CD4-positive, alpha-beta T cell treated with Interleukin-17A for 1 hour (primary cell): ENCODE data around the gene KDM4B.

Experiments
- DNase-seq: peaks from one replicate; pipeline ENCODE4 v3.0.0-alpha.2; 2020

Gene KDM4B

DNA sequence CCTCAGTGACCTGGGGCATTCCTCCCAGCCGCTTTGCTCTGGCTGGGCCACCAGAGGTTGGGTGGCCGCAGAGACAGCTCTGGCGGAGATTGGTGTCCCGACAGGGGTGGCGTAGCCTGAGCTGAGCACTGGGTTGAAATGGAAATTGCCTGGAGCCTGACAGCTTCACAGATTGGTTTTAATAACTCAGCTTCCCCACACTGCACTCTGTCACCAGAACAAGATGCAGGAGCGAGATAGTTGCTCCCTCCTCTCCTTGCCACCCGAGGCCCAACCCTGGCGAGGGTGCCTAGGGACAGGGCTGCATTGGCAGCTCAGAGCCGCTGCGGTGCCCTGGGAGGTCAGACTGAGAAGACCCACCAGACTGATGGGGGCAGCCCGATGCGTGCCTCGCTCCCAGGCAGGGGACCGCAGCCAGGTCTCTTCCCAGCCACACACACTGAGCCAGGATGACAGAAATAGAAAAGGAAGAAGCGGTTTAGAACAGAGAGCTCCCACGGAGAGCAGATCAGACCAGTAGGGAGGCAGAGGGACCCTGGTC is 84.1 kb downstream of the KDM4B start:
- no peak for DNase-seq

DNA sequence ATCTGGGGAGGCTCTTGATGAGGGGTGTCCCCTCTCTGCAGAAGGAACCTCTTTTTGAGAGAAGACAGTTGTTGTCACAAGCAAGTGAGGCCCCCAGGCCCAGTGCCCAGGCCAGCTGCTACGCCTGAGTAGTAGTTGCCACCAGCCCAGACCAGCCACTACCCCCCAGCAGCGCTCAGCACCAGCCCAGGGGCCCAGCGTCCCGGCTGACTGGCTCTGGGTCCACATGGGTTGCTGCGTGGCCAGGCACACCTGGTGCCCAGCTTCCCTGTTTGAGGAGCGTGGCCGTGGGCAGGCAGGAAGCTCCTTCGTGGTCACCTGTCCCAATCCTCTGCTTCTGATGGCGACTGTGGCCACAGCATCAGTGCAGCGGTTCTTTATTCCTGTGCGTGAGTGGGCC is 84.7 kb downstream of the KDM4B start:
- no peak for DNase-seq

DNA sequence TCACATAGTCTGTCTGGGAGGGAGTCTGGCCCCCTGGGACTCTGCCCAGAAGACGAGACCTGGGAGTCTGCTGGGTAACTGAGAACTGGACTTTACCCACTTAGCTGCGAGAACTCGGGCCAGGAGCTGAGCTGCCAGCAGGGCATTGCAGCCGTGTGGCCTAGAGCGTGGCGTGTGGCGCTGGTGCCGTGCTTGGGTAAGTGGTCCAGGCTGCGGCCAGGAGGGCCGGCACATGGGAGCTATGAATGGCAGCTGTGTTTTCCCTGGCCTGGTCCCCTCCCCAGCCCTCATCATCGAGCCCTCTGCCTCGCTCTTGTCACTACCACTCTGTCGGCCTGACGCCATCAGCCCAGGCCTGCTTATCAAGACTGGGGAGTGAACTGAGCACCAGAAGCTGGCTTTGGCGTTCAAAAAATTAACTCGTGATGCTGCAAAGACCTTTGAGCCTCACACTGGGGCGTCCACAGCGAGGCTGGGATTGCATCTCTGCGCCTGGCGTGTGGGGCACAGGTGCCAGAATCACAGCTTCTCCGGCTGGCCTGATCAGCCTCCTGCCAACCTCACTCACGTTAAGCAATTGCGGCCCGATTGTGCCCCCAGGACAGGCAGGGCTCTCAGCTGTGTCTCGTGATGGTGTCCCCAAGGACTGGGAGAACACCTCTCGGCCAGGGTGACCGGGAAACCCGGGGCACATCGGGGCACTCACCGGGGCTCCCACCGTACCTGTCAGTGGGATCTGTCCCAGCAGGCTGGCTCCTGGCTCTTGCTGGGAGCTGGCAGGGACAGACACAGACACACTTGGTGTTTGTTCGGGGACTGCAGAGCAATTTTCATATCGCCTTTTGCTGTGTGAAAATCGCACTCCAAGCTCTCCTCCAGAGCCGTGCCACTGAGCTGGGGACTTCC is 85.9 kb downstream of the KDM4B start:
- no peak for DNase-seq

DNA sequence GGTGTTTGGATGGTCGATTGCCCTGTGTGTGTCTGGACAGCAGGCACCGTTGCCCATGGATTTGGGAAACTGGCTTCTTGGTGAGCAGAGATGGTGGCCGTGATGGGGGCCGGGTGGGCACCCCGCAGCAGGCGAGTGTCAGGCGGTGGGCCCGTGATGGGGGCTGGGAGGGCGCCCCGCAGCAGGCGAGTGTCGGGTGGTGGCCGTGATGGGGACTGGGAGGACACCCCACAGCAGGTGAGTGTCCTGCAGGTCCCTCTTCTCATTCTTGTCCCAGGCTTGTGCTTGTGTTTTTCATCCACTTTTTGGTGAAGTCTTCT is 86.5 kb downstream of the KDM4B start:
- no peak for DNase-seq

DNA sequence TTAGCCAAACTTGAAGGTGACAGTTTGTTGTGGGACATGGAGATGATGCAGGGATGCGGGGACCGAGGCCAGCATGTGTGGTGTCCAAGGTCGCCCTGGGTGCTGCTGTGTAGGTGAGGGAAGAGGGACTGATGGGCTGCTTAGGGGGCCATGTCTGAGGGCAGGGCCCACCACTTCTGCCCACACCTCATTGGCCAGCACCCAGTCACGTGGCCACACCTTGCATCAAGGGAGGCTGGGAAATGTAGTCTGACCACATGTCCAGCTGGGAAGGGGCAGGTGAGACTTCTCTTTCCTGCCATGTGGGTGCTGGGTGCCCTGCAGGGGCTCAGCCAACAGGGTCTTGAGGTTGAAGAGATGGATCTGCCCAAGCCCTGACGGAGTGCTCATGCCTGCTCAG is 88.9 kb downstream of the KDM4B start:
- no peak for DNase-seq

DNA sequence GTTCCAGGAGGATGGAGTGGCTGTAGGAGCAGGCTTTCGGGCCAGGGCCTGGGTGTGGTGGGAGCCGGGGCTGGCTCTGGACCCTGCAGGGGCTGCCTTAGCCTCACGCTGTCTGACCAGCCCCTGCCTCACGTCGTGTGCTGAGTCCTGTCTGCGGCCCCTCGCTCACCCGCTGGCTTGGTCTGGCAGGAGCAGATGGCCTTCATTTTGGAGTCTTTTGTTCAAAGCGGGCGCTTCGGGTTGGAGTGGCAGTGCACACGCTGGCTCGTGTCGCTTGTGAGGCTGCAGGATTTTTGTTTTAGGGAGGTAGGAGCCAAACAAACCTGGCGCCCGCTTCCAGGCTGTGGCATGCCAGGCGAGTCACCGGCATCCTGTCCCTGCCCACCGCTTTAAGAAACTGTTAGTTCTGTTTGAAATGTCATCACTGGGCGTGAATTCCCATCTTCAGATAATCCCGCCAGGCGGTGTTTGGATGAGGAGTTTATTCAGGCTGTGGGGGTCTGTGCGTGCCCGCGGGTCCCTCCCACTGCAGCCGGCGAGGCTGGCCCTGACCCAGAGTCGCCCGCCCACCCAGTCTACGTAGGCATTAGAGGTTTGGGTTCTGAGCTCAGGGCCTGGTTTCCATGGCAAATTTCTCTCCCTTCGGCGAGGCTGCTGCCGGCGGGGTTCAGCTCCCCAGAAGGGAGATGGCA is 89.8 kb downstream of the KDM4B start:
- DNase-seq: no peak

DNA sequence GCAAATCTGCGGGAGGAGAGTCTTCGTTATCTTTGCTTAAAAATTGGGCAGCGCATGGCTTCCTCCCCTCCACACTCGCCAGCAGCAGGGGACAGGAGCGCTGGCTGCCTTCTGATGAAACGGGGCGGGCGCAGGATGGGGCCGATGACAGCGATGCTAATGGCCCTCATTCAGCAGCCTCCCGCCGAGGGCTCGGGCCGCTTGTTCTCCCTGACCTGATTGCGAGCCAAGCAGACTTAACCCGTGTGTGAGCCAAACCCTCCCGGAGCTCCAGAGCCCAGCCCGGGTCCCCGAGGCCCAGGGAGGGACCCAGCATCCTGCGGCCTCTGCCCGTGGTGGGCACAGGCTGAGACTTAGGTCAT is 90.3 kb downstream of the KDM4B start:
- no peak for DNase-seq

DNA sequence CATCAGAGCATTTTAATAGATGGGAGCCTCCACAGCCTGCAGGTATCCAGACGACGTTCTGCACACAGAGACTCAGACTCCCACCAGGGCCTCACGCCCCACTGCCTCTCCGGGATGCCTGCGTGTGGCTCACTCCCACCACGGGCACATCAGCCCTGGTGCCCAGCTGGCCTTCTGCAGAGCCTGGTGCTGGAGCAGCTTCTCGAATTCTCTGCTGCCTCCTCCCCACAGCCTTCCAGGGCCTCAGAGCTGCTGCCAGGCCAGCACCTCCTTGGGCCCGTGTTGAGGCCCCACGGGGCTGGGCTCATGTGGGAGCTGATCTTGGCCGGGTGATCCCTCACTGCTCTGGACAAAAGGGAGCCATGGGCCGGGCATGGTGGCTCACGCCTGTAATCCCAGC is 90.9 kb downstream of the KDM4B start:
- DNase-seq: no peak

DNA sequence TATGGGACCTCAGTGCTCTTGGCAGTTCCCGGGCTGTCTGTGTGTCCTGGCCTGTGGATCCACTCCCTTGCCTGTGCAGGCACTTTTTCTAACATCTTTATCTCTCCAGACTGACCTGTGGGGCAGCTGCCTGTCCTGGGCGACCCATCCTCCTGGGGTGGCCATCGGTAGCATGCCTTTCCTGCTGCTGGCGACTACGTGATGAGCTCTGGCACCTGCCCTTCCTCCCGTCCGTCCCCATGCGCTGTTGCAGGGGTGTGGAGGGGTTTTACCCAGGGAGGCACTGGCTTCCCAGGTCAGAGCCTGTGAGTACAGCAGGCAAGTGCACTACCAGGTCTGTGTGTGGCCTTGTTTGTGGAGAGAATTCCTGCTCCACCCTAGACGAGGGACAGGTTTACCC is 93.3 kb downstream of the KDM4B start:
- no peak for DNase-seq

DNA sequence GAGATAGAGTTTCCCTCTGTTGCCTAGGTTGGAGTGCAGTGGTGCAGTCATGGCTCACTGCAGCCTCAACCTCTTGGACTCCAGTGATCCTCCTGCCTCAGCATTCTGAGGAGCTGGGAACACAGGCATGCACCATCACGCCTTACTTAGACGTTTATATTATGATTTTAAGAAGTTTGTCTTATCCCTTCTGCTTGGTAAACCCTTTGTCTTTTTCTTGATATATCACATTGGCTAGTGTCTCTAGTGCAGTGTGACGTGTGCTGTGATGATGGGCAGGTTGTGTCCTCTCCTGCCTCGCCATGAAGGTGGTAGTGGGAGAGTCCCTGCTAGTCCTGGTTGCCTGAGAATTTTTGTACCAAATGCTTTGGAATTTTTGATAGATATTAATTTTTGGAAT is 93.9 kb downstream of the KDM4B start:
- no peak for DNase-seq

DNA sequence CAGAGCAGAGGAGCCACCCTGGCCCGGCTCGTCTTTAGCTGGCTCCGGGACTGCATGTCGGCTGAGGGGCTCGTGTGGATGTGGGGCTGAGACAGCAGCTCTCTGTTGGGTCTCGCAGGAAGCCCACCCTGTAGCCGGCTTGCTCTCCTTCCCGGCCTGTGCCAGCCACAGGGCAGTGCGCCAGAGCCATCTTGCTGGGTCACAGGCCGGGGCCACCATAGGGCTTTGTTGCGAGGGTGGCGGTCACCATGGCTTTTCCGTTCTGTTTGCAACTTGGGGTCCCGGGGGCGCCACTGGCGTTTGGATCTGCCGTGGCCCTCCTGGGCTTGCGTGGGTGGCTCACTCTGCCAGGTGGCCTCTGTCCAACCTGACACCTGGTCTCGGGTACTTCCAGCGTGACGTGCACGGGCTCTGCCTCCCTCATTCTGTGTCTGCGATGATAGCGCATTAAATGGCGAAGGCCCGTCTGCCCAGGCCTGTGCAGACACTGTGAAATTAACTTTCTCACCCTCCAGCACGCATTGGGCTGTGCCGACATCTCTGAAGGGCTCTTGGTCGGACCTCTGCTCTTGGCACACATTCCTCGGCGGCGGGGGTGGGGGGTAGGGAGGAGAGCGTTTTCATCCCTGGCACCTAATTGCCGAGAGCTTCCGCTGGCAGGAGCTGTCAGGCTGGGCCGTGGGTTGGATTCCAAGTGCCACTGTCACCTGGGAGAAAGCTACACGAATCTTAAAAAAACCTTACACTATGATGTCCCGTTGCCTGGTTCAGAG is 95.1 kb downstream of the KDM4B start:
- no peak for DNase-seq

DNA sequence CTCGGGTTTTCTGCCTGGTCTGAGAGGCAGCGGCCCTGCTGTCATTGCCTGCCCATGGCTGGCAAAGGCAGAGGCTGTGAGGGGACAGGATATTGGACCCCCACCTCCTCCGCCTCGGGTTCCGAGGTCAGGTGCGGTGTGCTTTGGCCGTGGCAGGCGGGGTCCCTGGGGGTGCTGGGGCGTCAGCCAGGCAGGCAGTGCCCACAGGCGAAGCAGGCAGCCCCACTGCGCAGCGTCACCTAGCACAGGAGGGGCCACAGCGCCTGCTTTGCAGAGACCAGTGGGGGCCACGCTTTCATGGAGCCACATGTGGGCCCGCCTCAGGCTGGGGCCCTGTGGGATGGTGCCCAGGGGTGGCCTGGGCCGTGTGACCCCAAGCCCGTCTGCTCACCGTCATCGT is 96.0 kb downstream of the KDM4B start:
- DNase-seq: no peak

DNA sequence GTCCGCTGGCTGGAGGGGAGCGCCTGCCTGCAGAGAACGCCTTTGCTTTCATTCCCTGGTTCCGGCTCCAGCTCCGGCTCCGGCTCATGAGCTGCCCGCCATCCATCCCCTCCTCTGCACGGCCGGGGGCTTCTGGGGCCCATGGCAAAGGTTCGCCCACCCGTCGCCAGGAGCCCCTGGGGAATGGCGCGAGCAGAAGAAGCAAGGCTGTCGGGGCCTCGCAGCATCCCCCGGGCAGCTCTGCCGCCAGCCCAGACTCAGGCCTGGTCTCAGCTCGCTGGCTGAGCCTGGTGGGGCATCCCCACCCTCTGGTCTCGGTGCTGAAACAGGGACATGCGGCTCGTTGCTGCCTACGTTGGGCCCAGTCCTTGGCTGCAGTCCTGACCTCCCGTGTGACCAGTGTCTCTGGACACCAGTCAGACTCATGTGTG is 96.8 kb downstream of the KDM4B start:
- no peak for DNase-seq

DNA sequence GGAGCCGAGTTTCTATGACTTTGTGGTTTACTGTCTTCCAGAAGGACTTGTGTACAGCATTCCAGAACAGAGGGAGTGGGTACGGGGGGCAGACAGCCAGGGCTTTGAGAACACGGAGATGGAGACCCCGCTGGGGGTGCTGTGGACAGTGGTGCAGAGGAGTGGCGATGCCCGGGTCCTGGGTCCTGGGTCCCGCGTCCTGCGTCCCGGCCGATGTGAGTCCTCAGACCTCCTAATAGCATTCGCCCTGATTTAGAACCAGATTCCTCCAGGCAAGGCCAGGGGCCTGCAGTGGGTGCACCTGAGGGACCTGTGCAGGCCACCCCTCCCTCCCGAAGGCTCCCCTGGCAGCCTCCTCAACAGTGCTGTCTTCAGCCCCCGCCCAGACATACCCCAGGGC is 97.9 kb downstream of the KDM4B start:
- no peak for DNase-seq

DNA sequence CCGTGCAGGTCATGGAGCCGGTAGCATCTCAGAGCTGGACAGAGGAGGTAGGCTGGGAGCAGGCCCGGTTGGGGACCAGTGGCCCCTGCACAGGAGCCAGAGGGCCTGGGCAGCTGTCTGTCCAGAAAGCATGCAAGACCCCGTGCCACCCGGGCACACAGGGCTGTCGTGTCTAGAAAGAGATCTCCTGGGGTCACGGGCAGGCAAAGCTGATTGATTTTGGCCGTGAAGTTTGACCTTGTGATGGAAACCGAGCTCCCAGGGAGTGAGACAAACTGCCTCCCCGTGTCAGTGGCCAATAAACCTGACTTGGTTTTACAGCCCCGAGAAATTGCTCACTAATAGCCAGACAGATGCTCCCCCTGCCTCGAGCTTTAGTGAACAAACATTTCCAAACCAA is 98.8 kb downstream of the KDM4B start:
- no peak for DNase-seq

DNA sequence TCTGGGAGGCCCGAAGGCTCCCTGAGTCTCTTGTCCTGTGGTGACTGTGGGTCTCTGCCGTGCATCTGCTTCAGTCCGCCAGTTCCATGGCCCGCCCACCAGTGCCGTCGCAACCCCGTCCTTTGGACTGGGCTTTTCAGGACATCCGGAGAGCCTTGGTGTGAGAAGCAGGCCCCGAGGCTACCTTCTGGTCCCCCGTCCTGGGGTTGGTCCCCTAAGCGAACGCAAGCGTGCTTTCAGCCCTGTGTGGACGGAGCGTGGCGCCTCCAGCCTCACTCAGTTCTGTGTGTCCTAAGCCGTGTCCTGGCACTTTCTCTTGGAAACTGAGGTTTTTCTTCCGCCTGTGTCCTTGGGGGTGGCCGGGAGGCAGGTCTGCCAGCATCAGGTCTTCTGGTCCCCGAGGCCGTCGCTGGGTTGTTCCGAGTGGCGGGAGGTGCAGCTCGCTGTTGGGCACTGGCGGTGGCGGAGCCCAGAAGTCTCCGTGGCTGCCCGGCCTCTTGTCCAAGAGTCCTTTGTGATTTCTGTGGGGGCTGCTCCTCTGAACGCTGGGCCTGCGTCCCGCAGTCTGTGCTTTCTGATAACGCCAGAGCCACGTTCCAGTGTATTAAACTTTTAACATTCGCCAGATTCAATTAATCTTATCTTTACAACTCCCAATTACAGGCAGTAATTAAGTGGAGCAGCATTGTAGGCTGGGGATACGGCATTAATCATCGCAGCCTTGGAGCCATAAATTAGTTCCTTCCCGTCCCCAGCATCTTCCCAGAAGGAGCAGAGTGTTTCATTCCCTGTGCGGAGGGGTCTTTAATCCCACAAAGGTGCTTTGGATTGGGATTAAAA is 99.5 kb downstream of the KDM4B start:
- DNase-seq: no peak

DNA sequence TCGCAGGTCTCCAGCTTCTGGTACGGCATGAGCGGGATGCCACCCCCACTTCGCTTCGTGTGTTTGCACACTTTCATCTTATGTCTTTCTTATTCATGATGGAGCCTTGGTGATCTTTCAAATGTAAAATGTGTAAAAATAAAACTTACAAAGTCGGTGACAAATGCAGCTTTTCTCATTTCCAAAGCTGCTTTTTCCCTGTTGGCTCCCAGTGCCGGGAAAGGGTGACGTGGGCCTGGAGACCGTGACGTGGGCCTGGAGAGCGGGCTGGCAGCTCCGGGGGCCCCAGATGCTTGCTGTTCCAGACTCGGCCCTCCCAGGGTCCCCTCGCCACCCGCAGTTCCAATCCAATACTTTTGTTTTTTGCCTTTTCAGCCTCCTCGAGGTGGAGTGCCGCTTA is 101.4 kb downstream of the KDM4B start:
- DNase-seq: no peak

DNA sequence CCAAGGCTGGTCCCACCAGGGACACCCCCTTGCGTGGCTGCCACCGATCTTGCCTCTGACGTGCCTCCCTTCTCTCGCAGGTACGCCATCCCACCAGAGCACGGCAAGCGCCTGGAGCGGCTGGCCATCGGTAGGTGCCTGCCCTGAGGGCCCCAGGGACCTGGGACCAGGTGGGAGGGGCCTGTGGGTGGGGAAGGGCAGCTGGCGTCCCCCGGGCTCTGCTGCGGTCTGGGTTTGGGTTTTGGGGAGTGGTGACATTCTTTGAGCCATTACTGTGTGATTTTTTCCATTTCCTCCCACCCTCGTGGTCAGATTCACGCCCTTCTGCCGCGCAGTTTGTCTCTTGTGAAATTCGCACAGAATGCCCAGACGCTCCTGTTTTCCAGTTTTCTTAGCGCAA is 102.0 kb downstream of the KDM4B start:
- no peak for DNase-seq

DNA sequence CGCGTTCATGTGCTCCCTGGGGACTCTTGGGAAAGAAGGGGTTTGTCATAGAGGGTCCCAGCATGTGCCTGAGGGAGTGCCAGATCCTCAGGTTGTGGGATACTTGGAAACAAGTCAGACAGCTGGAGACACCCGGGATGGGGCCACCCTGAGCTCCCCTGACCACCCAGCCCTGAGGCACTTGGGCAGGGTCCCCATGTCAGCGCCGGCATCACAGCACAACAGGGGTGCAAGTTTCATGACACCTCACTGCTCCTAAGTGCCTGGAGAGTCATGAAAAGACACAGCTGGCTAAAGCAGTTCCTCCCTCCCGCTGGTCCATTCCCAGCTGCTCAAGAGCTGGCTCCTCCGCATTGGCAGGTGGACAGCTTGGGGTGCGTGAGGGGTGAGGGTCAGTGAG is 102.7 kb downstream of the KDM4B start:
- DNase-seq: no peak

DNA sequence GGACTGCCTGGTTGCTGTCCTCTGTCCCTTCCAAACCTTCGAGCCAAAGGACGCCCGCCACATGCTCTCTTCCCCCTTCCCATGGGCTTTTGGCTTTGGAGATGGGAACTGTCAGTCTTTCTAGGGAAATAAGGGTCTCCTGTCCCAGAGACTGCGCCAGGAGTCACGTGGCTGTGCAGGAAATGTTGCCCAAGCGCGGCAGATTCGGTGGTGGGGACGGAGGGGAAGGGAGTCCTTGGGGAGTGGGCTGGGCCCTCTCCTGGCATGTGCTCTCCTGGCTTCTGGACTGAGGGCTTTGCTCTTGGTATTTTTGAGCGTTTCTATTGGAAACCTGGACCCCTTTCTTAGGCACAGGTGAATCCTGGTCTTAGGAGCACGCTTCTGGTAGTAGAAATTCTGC is 103.2 kb downstream of the KDM4B start:
- no peak for DNase-seq

DNA sequence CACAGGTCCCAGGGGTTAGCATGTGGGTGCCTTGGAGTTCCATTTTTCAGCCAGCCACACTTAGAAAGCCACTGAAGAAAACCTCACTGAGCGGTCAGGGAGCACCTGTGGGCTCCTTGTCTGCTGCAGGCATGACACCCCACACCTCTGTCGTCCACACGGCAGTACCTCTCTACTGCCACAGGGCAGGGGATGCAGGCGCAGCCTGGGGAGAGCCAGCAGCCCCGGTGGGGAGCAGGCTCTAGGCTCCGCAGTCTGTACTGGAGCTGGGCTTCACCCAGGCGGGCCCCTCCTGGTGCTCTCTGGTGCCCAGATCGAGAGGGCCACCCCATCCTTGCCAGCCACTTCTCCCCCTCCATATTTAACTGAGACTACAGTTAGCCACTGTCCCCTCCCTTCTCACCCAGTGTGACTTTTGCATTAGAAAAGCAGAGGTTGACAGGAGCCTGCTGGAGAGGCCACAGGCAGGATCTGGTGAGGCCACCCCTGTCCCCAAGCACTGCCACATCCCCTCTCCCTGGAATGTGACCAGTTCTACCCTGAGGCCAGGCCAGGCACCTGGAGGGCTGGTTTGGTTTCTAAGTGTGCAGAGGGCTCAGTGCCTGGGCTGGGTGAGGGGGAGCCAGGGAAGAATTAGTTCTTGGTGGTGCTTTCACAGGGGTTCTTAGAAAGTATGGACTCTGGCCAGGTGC is 104.4 kb downstream of the KDM4B start:
- no peak for DNase-seq

DNA sequence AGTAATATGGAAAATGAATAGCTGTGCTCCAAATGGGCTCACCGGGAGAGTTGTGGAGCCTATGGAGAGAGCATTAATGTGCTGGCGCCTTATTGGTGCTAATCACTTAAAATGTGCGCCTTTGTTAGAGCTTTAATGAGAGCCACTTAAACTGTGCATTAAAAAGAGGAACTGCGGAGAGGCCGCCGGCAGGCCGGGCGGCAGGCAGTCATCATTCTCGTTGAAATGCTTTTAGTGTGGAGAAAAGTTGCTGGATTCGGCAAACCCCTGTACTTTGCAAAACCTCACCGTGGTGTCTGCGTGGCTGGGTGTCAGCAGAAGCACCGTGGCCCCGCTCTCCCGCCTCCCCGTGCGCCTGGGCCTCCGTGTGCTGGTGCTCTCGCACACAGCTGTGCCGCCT is 105.5 kb downstream of the KDM4B start:
- no peak for DNase-seq
